ENCODE data around the gene ILKAP.

The ILKAP gene

GRCh38 chr2:238137885-238138284 lies 65.6 kb downstream of the ILKAP start:
- DNase-seq (ENCODE audit: low read depth, low spot score) = no peak

GRCh38 chr2:238136820-238137537 lies 66.5 kb downstream of the ILKAP start:
- DNase-seq (ENCODE audit: low read depth, low spot score) = no peak

- DNase-seq (ENCODE audit: low read depth, low spot score) = no peak
Measured at GRCh38 chr2:238135601-238136150, 67.8 kb downstream of the ILKAP start.

- no peak for DNase-seq (ENCODE audit: low read depth, low spot score)
Measured at GRCh38 chr2:238134393-238134785, 69.1 kb downstream of the ILKAP start.

GRCh38 chr2:238133499-238134392 lies 69.7 kb downstream of the ILKAP start:
- DNase-seq (ENCODE audit: low read depth, low spot score) = no peak

GRCh38 chr2:238132463-238133450 lies 70.7 kb downstream of the ILKAP start:
- DNase-seq (ENCODE audit: low read depth, low spot score) = no peak

GRCh38 chr2:238131761-238132462 lies 71.6 kb downstream of the ILKAP start:
- DNase-seq (ENCODE audit: low read depth, low spot score) = no peak

- no peak for DNase-seq (ENCODE audit: low read depth, low spot score)
Measured at GRCh38 chr2:238130696-238131628, 72.5 kb downstream of the ILKAP start.

- DNase-seq (ENCODE audit: low read depth, low spot score) = no peak
Measured at GRCh38 chr2:238130111-238130695, 73.3 kb downstream of the ILKAP start.

GRCh38 chr2:238129166-238130010 lies 74.1 kb downstream of the ILKAP start:
- no peak for DNase-seq (ENCODE audit: low read depth, low spot score)

GRCh38 chr2:238128534-238129001 lies 74.9 kb downstream of the ILKAP start:
- DNase-seq (ENCODE audit: low read depth, low spot score) = no peak

- no peak for DNase-seq (ENCODE audit: low read depth, low spot score)
Measured at GRCh38 chr2:238128061-238128440, 75.4 kb downstream of the ILKAP start.

GRCh38 chr2:238127165-238128060 lies 76.1 kb downstream of the ILKAP start:
- DNase-seq (ENCODE audit: low read depth, low spot score) = no peak

- DNase-seq (ENCODE audit: low read depth, low spot score) = no peak
Measured at GRCh38 chr2:238126775-238127164, 76.7 kb downstream of the ILKAP start.

GRCh38 chr2:238126338-238126737 lies 77.2 kb downstream of the ILKAP start:
- DNase-seq (ENCODE audit: low read depth, low spot score) = no peak

- no peak for DNase-seq (ENCODE audit: low read depth, low spot score)
Measured at GRCh38 chr2:238125127-238125885, 78.2 kb downstream of the ILKAP start.

All from brain pericyte (primary cell).